ENCODE data around the gene GRIFIN.

- no peak for TF ChIP-seq CTCF (conservative IDR thresholded peaks at IDR 0.05 in 1 of 2, IDR thresholded peaks at IDR 0.05 in 1 of 2; ENCODE audit: low read depth in 1 of 2, low read length in 2 of 2)
- no peak for TF ChIP-seq EZH2 (IDR thresholded peaks at IDR 0.05; ENCODE audit: low read length, missing control alignments)
Observed at GRCh38 chr7:2474813-2475677, 1.2 kb downstream of the GRIFIN start.

All from fibroblast of lung (primary cell).